Hepatic stellate cell (primary cell): ENCODE results near the gene OSBPL9.
"Not testable (repeated sequence)": the region's sequence is repeated elsewhere in the genome, so short reads cannot be mapped to it uniquely, and the experiment has no call there.

Experiments used
- DNase-seq: peaks from one replicate; pipeline ENCODE4 v3.0.0; 2011; ENCODE audit warnings: low spot score

The OSBPL9 gene

DNA sequence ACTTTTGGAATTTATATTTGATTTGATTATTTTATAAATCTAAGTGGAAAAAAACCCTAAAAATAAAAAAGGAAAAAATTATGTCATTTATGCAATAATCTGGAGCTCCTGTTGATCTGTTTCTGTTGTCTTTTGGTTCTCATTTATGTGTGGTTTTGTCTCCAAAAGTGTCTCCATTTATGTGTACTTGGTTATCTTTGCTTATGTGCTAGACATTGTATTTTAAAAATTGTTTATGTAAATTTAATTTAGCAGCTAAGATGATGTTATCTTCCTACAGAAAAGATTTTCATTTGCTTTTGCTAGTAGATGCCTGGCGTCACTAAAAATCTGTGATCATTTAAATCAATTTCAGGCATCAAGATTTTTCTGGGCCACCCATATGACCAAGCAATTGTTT is 95.7 kb downstream of the OSBPL9 start:
- no peak for DNase-seq

DNA sequence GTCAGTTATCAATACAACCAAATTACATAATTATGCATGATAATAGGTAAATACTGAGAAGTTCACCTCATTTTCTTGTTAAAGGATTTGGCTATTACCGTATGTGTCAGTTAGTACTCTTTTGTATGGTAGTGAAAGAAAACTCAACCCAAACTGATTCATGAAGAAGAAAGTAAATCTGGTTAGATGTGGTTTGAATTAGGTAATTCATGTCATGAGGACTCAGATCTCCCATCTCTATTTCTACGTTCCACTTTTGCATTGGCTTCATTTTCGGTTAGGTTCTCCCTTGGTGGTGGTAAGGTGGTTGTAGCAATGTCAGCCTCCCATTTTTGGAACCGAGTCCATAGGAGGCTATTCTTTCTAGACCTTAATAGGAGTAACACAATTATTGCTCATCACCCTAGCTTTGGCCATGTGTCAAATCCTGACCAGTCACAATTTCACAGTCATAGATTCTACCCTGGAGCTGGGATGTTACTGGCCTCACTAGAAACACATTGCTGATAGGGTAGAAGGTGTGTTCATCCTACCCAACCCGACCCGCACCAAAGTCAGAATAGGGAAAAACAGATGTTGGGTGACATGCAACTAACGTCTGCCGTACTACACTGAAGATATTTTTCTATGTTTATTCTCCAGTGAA is 97.6 kb downstream of the OSBPL9 start:
- no peak for DNase-seq

DNA sequence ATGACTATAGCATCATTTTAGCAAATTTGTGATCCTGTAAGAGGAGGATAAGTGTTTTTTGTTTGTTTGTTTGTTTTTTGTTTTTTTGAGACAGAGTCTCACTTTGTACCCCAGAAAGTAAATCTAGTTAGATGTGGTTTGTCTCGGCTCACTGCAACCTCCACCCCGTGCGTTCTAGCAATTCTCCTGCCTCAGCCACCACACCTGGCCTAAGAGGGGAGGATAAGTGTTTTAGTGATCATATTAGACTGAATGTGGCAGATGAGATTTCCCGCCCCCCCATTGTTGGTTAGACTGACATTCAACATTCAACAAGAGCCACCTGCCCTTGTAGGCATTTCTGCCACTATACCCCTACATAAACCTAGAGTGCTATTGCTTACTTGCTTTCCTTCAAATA is 98.5 kb downstream of the OSBPL9 start:
- no peak for DNase-seq

DNA sequence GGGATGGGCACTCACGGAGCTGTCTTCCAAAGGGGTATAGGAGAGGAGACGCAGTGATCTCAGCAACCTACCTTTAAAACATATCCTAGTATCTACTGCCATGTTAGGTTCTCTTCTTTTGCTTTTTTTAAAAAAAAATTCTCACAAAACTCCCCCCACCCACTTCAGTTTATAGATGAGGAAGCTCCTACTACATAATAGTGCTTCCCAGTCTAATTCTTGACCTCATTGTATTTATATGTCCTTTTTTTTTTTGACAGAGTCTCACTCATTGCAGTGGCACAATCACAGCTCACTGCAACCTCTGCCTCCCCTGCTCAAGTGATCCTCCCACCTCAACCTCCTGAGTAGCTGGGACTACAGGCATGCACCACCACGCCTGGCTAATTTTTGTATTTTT is 99.9 kb downstream of the OSBPL9 start:
- no peak for DNase-seq

DNA sequence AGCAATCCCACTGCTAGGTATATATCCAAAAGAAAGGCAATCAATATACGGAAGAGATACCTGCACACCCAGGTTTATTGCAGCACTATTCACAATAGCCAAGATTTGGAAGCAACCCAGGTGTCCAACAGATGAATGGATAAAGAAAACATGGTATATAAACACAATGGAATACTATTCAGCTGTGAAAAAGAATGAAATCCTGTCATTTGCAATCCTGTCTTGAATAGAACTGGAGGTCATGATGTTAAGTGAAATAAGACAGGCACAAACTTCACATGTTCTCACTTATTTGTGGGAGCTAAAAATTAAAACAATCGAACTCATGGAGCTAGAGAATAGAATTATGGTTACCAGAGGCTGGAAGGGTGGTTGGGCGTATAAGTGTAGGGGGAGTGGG is 101.0 kb downstream of the OSBPL9 start:
- no peak for DNase-seq

DNA sequence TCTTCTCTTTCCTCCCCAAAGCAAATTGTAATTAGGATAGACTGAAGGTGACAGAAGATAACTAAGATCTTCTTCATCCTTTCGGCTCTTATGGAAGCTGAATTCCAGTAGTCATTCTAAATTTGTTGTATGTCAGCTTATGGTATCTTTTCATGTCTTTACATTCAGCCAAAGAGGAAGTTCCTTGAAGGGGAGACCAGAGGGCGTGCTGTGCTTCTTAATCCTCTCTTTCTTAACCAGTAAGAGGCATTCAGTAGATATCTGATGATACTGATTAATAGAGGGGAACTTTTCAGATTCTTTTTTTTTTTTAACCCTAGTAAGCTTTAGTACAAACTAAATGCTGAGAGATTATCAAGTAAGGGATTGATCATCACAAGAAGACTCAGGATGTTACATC is 102.3 kb downstream of the OSBPL9 start:
- DNase-seq, result no peak

DNA sequence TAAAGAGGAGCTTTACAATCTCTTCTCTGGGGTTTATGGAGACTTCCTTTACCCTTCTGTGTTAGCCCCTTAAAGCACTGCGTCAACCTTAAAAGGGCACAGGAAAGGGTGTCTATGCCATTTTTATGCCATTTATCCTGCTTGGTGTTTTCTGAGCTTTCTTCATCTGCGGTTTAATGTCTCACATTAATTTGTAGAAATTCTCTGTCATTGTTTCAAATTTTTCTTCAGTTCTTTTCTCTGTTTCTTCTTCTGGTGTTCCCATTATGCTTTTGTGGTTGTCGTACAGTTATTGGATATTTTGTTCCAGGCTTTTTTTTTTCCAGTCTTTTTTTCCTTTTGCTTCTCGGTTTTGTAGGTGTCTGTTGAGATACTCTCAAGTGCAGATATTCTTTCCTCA is 107.9 kb downstream of the OSBPL9 start:
- DNase-seq, result no peak

DNA sequence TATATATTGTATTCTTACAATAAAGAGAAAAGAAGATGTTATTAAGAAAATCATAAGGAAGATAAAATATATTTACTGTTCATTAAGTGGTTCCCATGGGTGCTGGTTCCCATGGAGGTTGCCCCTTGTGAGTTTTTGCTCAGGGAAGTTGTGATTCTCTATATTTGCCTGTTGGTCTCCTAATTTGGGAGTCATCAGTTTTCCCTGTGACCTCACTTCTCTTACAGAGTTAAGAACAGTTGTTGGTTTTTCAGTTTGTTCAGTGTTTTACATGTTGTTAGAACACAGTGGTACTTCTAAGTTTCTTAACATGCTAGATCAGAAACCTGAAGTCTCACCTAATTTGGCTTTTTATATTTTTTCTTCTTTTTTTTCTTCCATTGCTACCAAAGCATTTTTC is 109.2 kb downstream of the OSBPL9 start:
- no peak for DNase-seq

DNA sequence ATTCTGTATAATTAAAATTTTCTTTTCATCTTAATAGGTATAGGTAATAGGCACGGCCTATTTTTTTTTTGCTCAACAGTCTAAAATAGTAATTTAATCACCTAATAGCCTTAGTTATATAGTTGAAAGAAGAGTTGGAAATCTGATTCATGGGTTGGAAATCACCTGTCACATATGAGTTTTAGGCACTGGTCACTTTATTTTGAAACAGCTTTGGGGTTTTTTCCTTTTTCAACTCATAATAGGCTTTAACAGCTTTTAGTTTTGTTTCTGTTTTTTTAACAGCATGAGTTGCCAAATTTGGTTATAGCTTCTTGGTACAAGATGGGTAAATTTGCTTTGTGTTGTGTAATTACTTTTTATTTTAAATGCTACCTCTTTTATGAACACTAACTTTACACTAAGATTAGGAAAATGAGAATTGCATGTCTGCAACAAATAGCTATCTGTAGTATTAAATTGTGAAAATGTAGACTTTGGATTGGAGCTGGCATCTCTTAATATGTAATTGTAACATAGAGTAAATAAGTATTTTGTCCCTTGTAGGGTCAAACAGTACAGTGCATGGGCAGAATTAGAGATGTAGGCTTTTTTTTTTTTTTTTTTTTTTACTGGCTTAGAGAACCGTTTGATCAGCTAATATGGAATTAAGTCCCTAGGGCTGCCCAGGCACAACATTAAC is 109.8 kb downstream of the OSBPL9 start:
- no peak for DNase-seq

DNA sequence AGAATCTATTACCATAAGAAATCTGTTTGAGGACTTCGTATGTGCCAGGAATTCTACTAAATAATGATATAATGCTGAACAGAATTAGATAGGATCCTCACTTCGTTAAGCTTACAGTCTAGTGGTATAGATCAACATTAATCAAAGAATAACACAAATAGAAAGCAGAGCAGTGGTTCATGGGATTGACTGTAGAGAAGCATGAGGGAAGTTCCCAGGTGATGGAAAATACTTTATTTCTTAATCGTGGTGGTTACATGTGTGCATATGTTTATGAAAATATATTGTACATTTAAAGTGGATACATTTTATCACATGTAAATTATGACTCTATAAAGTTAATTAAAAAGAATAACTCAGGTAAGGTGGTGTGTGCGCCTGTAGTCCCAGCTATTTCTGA is 110.5 kb downstream of the OSBPL9 start:
- DNase-seq, result no peak

DNA sequence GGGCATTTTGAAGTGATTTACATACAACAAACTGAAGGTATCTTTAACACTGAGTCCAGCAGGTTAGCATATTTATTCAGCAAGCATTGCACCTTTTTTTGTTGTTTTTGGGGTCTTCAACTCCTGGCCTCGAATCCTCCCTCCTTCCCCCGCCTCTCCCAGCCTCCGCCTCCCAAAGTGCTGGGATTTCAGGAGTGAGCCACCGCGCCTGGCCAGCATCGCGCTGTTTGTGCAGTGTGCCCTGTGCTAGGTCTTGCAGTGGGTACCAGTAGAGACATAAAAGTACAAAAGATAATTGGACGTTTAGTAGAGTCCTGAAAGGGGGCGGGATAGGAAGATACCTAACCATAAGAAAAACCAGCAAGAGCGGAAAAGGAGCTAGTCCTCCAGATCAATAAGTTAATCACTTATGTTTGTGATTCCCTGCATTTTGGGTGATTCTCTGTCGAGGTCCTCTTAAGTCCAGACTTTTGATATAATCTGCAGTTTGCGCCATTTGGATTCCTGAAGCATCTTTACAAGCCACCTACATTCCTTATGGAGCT is 111.8 kb downstream of the OSBPL9 start:
- DNase-seq, result no peak

DNA sequence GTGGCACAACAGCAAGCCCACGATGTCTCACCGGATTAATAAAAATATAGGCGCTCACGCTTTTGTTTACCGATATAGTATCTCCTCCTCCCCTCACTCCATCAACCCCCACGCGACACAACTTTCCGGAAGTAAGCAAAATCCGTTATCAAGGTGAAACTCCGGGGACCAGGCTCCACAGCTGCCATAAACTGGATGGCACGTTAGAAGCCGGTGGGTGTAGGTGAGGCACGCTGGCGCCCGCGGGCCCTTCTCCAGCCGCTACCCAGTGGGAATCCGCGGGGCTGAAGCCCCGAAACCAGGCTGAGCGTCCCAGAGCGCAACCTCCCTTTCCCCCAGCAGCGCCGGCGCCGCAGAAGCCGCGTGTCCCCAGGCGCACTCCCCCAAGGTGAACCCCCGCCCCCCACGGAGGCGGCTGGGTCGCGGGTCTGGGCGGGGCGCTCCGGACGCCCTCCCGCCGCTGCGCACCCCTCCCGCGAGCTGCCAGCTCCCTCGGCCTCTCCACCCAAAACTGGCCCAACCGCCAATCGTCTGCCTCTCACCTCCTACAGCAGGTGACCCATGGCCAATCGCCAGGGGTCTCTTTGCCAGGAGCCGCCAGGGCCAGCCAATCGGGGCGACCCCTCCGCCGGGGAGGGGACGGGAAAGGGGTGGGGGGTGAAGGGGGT is 112.4 kb downstream of the OSBPL9 start:
- DNase-seq, result peak; percentile 93

DNA sequence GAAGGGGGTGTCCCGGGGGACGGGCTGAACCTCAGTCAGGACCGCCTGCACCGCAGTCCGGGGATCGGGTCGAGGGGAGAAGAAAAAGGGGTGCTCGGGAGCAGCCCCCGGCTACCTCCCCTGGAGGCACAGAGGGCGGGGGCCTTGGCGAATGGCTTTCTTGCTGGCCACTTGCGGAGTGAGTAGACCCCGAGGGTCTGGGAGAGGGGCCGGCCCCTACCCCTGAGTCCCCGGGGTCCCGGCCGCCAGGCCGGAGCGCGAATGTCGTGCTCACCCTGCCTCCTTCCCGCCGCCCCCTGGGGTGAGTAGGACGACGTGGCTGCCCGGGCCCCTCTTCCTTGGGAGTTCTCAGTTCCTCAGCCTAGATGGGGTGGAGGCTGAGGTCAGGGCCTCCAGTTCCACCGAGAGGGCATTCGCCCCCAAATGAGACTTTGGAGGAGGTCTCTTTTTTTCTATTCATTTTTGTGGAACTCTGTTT is 113.0 kb downstream of the OSBPL9 start:
- DNase-seq, result peak; percentile 40

DNA sequence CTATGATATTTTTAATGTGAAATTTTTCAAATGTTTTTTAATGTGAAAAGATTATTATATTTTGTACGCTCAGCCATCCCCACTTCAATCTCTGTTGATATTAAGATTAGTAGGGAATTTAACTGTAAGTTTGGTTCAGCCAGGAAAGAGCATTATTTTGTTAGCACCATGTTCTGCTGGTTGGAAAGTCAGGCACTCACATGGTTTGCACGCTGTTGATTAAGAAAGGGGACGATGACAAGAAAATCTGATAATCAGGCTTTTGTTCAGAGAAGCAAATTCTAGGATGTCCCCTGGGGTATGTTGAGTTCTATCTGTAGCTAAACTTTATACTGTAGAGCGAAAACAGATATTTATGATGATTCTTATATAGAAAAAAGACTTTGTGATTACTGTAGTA is 115.1 kb downstream of the OSBPL9 start:
- DNase-seq, result no peak

DNA sequence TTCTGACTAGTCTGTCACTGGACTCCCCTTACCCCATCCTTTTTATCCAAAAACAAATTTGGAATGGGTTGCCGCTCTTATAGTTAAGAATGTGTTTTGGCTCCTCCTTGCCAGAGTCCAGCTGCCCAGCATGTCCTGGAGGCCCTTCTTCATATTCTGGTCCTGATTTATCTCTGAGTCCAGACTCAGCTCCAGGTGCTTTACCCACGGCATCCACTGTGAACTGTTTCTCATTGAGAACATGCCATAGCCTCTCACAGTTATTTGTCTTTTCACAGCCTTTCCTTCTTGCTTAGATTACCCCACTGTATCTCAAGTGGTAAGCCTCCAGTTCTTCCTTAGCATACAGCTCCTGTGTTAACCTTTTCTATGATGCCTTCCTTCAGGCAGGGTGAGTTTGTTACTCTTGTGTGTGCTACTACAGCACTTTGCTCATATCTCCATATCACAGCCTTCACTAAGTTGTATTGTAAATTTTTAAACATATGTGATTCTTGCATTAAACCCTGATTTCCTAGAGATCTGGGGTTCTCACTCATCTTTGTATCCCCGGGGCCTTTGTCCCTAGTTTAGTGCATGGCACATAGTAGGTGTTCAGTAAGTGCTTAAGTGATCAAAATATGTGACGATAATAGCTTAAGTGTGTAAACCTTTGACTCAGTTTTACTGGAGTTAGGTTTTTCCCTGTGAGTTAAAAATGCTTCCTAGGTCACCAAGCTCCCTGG is 116.0 kb downstream of the OSBPL9 start:
- no peak for DNase-seq

DNA sequence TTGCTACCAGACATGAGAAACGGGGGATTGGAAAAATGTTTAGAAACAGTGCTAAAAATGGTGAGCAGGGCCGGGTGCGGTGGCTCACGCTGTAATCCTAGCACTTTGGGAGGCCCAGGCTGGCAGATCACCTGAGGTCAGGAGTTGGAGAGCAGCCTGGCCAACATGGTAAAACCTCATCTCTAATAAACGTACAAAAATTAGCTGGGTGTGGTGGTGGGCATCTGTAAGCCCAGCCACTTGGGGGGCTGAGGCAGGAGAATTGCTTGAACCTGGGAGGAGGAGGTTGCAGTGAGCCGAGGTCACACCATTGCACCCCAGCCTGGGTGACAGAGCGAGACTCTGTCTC is 116.5 kb downstream of the OSBPL9 start:
- not testable (repeated sequence) for DNase-seq

DNA sequence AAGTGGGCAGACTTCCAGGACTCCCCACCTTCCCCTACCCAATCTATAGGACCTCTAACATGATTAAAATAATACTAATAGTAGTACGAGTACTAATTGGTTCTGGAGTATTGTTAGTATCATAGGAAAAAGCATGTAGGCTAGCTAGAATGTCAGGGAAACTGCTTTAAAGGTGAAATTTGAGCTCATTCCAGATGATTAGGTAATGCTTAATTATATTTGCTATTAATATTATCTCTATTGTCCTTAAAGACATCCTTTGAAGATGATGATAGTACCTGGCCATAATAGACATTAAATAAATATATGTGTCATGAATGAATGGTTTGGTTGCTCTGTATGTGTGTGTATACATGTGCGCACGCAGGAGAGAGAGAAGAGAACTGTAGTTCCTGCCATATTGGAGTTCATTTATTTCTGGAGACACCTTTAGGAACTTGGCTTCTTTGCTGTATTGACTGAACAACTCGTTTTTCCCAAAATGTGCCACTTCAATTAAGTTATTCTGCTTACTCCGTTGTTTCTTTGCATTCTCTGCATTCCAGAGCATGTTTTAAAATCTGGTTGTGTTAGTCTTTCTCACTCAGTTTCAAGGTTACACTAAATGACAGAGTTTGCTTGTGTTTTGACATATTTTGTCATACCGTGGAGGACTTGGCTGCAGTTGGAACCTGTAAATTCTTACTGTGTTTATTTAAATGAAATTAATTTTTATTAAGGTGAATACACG is 117.1 kb downstream of the OSBPL9 start:
- DNase-seq, result no peak

DNA sequence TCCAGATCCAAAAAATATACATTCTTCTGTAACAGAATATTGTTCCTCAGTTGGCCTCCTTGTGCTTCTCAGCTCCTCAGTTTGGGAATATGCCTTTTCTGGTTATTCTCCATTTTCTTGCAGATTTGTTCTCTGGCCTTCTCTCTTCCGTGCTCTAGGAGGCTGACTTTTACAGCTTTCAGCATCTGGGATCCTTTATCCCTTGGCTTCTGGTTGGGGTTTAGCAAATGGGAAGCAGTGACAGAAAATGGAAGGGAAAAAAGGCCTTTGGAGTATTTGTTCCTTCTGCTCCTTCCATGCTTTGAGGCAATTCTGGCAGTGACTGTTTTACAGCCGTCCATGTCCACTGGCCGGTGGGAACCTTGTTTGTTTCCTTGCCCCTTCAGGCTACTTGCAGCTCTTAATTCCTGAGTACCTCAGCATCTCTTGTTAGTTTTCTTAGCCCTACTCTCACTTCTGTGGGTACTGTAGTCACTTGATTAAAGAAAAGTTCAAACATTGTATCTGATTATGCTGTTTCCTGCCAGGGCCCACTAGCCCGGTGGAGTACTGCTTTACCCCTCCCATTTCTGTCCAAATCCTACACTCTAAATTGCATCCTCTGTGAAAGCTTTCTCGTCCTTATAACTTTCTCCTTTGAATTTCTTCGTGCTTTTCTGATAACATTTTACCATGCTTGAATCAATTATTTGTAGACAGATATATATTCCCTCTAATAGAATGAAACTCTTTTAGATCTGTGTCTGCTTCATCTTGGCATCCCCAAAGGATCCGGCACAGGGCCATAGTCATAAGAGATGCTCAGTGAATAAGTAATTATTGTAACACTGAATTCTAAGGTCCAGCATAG is 118.2 kb downstream of the OSBPL9 start:
- DNase-seq, result no peak

DNA sequence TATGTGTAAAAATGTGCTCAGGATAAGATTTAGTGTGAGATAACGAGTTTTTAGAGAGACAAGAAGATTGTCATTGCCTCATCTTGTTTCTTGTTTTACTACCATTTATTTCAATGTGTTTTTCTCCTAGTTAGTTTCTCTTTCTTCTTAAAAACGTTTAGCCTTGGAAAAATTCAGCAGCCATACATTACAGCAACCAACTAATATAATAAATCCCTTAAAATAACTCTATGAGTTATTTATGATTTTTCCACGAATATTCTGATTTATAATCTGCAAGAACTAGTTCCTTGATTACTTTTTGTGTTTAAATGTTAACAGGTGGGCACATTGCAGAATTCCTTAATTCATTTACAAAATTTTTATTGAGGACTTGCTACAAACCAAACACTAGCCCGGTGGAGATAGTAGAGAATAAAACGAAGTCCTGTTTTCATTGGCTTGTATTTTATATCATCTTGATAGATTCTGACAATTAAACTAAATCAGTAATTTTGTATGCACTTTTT is 118.9 kb downstream of the OSBPL9 start:
- DNase-seq, result no peak

DNA sequence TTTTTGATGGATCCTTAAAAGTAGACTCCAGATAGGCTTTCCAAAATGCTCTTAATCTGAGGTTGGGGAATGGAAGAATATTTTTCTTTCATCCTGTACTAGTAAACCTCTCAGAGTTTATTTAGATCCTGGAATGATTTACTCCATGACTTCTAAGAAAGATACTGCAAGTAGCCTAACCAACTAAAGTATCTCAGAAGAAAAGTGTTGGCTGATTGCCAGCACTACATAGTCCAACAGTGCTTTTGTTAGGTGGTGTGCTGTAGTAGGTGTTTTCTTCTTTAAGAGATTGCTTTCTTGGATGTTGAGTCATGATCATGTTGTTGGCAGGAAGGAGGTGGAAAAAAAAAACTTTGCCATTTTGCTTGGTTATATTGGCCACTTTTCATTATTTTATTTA is 119.8 kb downstream of the OSBPL9 start:
- DNase-seq, result no peak

DNA sequence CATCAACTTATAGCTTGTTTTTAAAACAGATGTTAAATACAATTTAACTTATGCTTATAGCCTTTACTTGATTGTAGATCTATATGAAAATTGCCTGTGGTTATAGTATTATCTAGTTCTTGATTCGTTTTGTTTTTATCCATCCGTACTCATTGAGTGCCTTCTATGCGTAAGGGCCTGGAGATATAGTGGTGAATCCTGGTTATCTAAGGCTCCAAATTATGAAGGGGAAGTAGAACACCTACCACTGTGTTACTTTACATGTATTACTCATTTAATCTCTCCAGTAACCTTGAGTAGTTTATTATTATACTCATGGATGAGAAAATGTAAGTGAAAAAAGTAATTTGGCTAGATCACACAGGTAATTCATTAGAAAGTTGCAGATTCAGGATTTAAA is 121.8 kb downstream of the OSBPL9 start:
- DNase-seq, result no peak
